ENCODE results near the gene VSTM2B.
"Not testable (repeated sequence)": the region's sequence is repeated elsewhere in the genome, so short reads cannot be mapped to it uniquely, and the experiment has no call there.

VSTM2B gene

GRCh38 chr19:29547981-29548380, 22.2 kb downstream of the VSTM2B start:
- DNase-seq, result no peak

- DNase-seq, result no peak
Observed at GRCh38 chr19:29548483-29549085, 22.8 kb downstream of the VSTM2B start.

- no peak for DNase-seq
Observed at GRCh38 chr19:29549105-29550070, 23.6 kb downstream of the VSTM2B start.

GRCh38 chr19:29550896-29551295, 25.1 kb downstream of the VSTM2B start:
- DNase-seq, result no peak

GRCh38 chr19:29551774-29552173, 26.0 kb downstream of the VSTM2B start:
- no peak for DNase-seq

GRCh38 chr19:29552454-29553280, 26.9 kb downstream of the VSTM2B start:
- no peak for DNase-seq

GRCh38 chr19:29554149-29554548, 28.4 kb downstream of the VSTM2B start:
- no peak for DNase-seq

GRCh38 chr19:29559110-29559509, 33.3 kb downstream of the VSTM2B start:
- not testable (repeated sequence) for DNase-seq

- no peak for DNase-seq
Observed at GRCh38 chr19:29559743-29560142, 33.9 kb downstream of the VSTM2B start.

GRCh38 chr19:29560313-29561075, 34.7 kb downstream of the VSTM2B start:
- DNase-seq, result no peak

- DNase-seq, result no peak
Observed at GRCh38 chr19:29561601-29562000, 35.8 kb downstream of the VSTM2B start.

- no peak for DNase-seq
Observed at GRCh38 chr19:29562299-29563297, 36.8 kb downstream of the VSTM2B start.

- no peak for DNase-seq
Observed at GRCh38 chr19:29563486-29564101, 37.8 kb downstream of the VSTM2B start.

GRCh38 chr19:29564574-29565005, 38.8 kb downstream of the VSTM2B start:
- no peak for DNase-seq

- no peak for DNase-seq
Observed at GRCh38 chr19:29565171-29565570, 39.4 kb downstream of the VSTM2B start.

GRCh38 chr19:29566496-29567054, 40.8 kb downstream of the VSTM2B start:
- DNase-seq, result no peak

- no peak for DNase-seq
Observed at GRCh38 chr19:29567366-29567915, 41.6 kb downstream of the VSTM2B start.

GRCh38 chr19:29568036-29569025, 42.5 kb downstream of the VSTM2B start:
- no peak for DNase-seq

Measured in OCI-M1 (cell line).